CD4-positive, alpha-beta T cell treated with Interleukin-10 for 1 hour (primary cell): Measurements from ENCODE around the gene TRIM9.
"Not testable (repeated sequence)": the region's sequence is repeated elsewhere in the genome, so short reads cannot be mapped to it uniquely, and the experiment has no call there.

ENCODE experiments used
- DNase-seq: peaks from one replicate; pipeline ENCODE4 v3.0.0-alpha.2; 2020

Gene TRIM9

DNA sequence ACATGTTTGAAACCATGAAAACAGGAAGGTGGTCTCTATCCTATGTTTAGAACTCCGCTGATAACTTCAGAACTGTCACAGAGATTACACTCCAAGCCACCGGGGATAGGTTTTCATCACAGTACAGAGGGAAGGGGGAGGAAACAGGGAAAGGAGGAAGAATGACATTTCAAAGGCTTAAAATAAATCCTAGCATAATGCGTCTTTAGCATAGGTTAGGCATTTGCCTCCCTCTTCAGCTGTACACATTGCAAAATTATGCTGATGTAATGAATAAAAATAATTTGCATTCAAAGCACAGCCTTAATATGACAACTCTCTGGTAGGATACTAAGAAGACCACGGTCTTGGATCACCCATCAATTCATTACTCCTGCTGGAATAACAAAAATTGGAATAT is 96.3 kb downstream of the TRIM9 start:
- no peak for DNase-seq

- no peak for DNase-seq
These were observed 97.2 kb downstream of the TRIM9 start for GRCh38 chr14:50997712-50998111.

DNA sequence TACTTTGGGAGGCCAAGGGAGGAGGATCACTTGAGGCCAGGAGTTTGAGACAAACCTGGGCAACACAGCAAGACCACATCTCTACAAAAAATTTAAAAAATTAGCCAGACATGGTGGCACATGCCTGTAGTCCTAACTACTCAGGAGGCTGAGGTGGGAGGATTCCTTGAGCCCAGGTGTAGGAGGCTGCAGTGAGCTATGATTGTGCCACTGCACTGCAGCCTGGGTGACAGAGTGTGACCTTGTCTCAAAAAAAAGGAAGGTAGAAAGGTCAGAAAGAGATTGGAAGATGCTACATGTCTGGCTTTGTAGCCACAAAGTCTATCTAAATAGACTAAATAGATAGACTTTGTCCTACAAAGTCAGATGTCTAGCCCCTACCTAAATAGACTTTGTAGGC is 100.7 kb downstream of the TRIM9 start:
- DNase-seq = not testable (repeated sequence)

DNA sequence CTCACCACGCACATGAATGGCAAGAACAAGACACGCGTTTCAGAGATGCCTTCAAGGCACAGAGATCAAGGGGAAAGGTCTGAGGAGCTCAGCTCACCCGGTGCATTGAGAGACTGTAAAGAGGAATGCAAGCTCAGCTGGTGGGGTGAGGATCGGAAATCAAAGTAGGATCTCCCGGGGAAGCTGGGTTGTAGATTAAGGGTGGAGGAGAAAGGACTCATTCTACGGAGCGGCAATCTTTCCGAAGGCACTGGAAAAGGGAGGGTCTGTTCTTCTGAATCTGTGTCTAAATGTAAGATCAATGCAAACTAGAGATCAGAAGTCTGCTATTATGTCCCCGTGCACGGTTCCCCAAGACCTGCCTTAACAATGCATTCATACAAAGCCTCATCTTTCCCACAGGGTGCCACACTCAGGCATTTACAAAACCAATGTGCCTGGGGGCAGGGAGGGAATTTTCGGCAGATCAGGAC is 109.0 kb downstream of the TRIM9 start:
- no peak for DNase-seq

DNA sequence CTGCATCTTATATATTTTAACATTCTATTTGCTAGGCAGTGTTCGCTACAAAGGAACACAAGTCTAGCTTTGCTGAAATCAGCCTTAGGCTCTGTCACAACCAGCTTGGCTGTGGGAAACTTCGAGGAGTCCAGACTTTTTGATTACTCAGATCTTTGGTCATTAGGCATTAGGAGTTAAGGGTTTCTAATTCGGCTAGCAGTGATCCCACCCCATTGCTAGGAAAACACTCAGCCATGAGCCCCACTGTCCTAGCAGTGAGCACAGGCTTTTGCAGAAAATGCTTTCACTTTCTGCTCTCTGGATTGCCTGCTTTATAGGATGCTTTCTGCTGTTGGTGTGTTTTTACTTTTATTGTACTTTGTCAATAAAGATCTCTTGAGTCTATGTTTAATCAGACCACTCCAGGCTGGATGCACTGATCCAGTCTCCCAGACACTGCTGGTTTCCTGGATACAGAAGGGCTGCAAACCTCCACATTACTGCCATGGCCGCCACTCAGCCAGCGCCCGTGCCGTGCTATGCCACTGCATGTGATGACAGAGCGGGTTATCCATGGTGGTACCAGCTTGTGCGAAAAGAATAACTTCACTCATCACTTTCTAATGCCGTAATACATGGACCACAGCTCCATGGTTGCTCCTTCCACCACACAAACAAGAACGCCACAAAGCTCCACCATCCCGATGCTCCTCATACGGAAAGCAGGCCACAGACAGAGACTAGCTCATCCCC is 109.6 kb downstream of the TRIM9 start:
- no peak for DNase-seq

DNA sequence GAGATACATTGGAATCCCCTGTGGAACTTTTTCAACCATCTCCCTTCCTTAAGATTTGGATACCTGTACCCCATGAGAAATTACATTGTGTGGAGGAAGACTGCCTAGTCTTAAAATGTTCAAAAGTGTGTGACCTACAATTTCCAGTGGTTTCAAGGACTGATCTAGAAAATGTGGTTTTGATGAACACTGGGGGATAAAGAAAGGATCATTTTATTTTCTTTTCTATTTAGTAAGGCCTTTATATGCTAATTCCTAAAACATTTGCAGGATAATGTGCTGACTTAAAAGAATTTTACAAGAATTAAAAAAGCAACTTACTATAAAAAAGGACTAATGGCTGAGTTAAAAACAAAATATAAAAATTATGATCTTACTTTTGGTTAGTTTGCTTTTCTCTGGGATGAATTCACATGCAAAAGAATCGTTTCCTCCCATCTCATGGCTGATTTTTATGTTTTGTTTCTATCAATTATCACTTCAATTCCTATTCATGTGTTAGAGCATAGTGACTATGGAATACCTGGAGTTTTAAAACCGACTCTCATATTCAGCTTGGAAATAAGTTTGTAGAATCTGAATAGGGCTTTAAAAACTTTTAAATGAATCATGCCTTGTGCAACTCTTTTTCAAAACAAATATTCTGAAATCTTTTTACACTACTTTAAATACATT is 110.7 kb downstream of the TRIM9 start:
- no peak for DNase-seq

DNA sequence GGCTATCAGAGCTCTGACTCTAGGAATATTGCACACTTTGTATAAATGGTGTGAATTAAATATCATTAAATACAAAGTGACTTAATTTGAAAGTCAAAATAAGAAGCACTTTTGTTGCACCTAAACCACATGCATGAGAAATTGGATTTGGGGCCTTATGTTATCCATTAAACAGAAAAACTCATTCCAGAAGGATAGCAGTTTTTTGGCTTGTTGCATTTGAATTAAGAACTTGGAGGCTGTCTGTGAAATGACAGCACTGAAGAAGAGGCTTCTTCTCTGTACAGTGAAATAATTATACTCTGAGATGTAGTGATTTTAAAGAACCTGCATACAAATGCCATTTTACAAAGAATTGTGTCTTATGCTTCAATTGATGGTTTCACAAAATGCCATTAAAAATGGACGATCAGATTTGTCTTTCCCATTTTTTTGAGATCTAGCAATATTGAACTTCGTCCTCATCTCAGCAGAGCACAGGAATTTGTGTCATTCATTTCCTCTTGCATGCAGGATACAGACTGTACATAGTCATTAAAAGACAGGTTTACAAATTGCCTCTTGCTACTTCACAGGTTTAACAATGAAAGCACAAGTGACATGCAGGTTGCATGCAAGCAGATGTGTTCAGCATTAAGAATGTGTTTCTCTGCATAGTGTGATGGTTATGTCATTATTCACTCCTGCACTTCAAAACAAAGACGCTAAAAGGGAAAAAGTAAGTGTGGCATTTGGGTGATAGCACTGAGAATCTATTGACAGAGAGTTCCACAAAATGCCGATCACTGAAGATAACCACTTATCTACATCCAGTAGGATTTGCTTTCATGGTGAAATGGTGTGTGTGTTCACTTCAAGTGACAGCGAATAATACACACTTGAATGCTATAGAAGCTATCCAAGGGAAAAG is 114.7 kb downstream of the TRIM9 start:
- DNase-seq = no peak

DNA sequence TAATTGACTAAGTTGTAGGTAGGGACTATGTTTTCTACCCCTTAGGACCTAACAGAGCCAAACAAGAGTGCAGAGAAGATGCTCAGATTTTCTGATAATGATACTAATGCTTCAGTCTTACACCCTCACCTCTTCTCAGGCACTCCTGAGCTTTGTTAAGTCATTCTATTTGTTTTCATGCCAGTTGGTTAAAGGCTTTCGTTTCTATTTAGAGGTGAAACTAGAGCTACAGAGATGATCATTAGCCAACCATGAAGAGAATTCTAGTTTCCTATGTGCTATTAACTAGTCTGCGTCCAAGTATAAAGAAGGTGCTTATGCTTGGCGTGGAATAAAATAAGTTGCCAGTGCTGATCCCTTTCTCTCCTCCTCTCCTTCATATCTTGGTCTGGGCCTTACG is 116.0 kb downstream of the TRIM9 start:
- no peak for DNase-seq

DNA sequence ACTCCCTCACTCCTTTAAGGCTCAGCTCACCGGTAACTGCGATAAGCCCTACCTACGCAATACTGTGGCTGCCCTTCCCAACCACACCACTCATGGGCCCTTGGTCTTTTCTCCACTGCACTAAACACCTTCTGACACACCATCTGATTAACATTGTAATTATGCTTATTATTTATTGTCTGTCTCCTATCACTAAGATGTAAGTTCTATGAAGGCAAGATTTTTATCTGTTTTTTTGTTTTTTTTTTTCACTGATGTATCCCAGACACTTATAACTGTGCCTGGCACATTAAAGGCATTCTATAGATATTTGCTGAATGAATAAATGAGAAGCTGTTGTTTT is 116.4 kb downstream of the TRIM9 start:
- DNase-seq = no peak

DNA sequence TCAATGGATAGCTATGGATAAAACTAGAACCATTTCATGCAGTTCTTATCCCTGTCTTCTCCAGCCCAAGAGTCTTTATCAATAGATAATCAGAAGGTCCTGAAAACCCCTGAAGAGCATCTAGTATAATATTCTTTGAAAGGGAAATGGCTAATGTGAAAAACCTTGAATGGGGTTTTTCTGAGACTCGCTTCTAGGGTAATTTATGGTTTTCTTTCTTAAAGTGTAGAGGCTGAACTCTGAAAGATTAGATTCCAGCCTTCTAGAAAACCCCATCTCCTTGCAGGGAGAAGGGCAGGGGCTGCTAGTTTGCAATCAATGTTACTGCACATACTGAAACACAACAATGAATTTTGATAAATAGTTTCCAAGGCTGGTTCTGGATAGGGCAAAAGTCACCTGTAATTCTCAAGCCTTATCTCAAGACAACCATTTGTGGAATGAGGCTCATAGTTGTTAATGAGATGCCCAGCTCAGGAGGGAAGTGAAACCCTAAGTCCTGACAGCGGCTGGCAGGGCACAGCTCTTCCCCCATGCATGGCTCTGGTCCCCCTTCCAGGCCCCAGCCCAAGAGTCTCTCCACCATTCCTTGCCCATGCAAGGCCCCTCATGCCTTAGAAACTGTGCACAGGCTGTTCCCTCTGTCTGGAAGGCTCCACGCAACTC is 116.9 kb downstream of the TRIM9 start:
- no peak for DNase-seq

DNA sequence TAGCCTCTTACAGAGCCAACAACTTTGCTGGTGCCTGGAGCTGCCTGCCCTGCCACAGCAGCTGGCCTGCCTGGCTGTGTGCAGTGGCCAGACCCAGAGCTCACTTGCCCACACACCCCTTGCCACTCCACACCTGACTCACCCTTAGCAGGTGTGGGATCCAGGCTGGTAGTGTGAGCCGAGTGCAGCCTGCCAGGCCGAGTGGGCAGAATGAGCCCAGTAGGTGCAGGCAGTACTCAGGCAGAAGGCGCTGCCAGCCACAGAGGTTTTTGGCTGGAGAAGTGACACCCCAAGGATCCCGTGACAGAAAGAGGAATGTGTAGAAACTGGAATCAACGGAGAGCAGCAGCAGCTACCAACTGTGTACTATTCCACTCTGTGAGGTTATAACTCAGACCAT is 120.8 kb downstream of the TRIM9 start:
- no peak for DNase-seq

DNA sequence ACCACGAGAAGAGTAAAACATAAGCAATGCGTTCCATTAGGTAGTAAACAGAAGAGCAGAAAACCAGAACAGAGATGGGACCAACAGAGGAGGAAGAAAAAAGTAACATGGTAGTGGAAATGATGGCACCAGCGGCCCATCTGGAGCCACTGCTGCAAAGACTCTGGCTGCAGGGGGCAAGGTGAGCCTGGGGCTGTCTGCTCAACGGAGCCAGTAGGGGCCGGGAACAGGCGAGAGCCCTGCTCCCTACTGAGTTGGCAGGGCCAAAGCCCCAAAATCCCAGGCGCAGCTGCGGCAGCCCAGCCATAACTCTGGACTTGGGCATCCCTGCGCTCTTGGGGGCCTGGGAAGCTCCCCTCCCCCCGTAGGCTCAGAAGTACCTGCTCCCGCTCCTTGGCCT is 122.2 kb downstream of the TRIM9 start:
- DNase-seq = no peak

- DNase-seq = no peak
These were observed 123.8 kb downstream of the TRIM9 start for GRCh38 chr14:50970886-50971781.

DNA sequence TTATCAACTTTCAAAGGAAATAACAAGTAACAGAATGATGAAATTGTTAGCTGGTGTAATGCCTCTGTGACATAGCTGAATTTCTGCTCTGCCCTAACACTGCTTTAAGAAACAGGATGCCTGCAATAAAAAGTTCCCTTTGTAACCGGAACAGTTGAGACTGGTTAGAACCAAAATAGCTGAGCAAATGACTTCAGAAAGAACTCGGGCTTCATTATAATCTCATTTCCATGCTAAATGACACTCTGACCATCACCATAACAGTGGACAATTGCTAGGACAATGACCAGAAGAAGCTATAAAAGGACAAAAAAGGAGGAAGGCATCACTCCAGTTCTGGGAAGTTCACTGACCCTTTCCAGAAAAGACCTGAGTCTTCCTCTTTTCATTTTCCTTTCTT is 127.1 kb downstream of the TRIM9 start:
- DNase-seq = no peak

- no peak for DNase-seq
These were observed 127.8 kb downstream of the TRIM9 start for GRCh38 chr14:50967103-50967502.

DNA sequence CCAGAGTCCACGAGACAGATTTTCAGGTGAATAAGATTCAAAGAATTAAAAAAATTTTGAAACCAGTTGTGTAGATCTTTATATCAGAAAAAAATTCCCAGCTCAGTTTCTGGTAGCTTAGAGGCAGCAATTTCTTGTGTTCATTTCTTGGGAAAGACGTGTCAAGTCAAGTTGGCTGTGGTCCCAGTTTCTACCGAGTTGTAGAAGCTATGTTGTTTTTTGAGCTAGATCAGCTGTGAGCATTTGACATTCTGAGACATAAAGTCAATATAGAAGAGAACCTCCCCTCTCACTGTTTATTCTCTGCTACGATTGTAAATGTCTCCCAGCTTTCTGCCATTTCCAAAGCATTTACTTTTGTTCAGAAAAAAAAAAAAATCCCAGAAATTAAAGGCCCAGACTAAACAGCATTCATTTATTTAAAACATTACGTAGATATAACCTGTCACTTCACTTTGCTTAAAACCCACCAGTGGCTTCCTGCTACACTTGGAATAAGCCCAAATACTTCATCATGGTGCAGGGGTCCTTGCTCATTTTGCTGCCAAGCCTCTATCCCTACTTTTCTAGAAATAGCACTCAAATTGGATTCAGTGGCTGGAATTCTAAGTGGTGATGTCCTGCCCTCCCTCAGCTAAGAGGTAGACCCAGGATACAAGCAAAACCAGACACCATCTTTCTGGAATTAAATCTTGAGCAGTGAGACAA is 130.1 kb downstream of the TRIM9 start:
- DNase-seq = no peak

- no peak for DNase-seq
These were observed 131.0 kb downstream of the TRIM9 start for GRCh38 chr14:50963919-50964318.

GRCh38 chr14:50961605-50962221 is 133.2 kb downstream of the TRIM9 start:
- no peak for DNase-seq

GRCh38 chr14:50957296-50957695 is 137.6 kb downstream of the TRIM9 start:
- no peak for DNase-seq

DNA sequence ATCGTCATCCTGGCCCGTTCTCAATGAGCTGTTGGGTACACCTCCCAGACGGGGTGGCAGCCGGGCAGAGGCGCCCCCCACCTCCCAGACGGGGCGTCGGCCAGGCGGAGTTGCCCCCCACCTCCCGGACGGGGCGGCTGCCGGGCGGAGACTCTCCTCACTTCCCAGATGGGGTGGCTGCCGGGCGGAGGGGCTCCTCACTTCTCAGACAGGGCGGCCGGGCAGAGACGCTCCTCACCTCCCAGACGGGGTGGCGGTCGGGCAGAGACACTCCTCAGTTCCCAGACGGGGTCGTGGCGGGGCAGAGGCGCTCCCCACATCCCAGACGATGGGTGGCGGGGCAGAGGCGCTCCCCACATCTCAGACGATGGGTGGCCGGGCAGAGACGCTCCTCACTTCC is 138.5 kb downstream of the TRIM9 start:
- not testable (repeated sequence) for DNase-seq
